Inferior parietal cortex (tissue), 1 donor: ENCODE results near the gene C2orf69.

Experiments
- DNase-seq: peaks from one replicate; pipeline ENCODE4 v3.0.0-alpha.2; 2016; ENCODE audit errors: extremely low spot score

Gene C2orf69

GRCh38 chr2:199914372-199914958 is 3.4 kb downstream of the C2orf69 start:
- no peak for DNase-seq

DNA sequence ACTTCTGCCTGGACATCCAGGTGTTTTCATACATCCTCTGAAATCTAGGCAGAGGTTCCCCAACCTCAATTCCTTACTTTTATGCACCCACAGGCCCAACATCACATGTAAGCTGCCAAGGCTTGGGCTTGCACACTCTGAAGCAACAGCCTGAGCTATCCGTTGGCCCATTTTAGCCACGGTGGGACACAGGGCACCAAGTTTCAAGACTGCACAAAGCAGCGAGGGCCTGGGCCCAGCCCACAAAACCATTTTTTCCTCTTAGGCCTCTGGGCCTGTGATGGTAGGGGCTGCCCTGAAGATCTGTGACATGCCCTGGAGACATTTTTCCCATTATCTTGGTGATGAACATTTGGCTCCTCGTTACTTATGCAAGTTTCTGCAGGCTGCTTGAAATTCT is 5.9 kb downstream of the C2orf69 start:
- DNase-seq, result no peak

DNA sequence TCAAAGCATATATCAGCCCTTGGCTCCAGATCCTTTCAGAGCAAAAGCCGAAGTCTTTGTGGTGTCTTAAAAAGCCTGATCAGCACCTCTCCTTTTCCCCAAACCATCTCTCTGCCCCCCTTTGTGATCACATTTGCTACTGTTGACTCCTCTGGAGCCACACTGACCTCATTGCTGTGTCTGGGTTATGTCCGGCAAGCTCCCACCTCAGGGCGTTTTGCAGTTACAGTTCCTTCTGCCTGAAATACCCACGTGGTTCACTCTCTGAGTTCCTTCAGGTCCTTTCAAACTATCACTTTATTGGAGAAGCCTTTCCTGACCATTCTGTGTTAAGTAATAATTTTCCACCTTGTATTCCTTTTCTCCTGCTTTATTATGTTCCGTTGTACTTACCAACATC is 11.8 kb downstream of the C2orf69 start:
- no peak for DNase-seq

DNA sequence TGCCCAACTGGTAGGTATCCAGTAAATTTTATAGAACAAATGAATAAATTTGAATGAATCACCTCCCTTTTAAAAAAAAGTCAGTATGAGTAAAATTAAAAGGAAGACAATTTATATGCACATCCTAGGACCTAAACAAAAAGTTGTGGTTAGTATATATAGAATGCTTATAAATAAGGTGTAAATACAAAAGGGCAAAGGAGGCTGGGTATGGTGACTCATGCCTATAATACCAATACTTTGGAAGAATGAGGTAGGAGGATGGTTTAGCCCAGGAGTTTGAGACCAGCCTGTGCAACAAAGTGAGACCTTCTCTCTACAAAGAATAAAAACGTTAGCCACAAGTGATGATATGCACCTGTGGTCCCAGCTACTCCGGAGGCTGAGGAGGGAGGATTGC is 12.8 kb downstream of the C2orf69 start:
- DNase-seq, result no peak

DNA sequence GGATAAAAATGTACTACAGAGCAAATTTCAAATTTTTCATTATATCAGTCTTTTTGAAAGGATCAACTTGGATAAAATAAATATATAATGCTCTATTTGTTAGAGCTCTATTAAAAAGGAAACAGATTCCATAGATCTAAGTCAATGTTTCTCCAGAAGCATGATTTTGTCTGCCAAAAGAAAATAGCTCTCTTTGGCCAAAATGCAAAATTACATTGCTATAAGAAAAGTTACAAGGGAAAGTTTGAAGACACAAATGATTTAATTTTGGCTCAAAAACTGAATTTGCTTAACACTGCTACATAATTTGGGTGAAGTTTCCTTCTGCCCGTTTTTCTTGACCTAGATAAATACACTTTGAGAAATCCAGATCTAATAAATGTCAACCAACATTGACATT is 15.7 kb downstream of the C2orf69 start:
- no peak for DNase-seq

DNA sequence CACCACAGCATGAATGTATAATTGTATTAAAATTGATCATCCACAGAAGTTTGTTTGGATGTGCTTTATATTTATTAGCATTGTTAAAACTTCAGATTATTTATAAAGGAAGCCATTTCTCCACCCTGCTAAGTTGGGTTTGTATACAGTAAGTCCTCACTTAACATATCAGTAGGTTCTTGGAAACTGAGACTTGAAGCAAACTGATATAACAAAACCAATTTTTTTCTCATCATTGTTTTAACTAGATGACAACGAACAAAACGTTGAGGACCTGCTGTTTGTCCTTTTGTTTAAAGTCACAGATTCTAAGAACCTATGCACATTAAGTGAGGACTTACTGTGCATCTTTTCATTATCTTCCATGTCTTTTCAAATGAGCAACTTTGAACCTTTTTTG is 17.1 kb downstream of the C2orf69 start:
- DNase-seq, result no peak

DNA sequence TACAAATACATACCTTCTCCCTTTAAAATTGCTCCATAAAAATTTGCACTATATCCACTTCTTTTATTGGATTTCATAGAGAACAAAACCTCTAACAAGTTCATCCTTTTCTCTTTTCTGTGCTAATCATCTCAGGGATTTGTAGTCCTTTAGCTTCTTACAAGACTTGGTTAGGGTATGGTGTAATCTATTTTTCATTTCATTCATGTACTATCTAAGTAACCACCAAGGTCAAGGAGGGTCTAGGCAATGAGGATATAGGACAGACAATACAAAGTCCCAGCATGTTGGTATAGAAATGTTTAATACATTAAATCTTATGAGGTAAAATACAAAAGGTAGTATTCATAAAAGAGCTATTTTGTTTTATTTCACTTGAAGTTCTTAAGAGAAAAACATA is 17.5 kb downstream of the C2orf69 start:
- no peak for DNase-seq

- no peak for DNase-seq
Observed at GRCh38 chr2:199929262-199929661, 18.2 kb downstream of the C2orf69 start.

GRCh38 chr2:199932312-199932855 is 21.3 kb downstream of the C2orf69 start:
- peak; percentile 82 for DNase-seq

GRCh38 chr2:199933466-199933865 is 22.4 kb downstream of the C2orf69 start:
- DNase-seq, result no peak

DNA sequence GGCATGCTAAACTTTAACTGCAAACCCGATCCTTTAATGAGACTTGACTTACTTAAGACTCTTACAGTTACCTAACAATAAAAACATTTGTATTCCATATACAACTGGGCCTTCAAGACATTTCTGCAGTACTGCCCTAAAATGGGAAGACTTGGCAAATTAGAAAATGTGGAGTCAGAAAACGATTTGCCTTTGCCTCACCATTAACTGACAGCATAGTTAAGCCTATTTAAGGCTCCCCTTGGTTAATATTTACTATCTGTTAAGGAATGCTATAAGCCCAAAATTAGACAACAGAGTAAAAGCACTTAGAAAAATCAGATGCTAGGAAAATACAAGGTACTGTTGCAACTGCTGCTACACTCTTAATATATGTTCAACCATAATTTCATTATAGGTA is 25.5 kb downstream of the C2orf69 start:
- DNase-seq, result no peak

- no peak for DNase-seq
Observed at GRCh38 chr2:199940373-199940772, 29.3 kb downstream of the C2orf69 start.

DNA sequence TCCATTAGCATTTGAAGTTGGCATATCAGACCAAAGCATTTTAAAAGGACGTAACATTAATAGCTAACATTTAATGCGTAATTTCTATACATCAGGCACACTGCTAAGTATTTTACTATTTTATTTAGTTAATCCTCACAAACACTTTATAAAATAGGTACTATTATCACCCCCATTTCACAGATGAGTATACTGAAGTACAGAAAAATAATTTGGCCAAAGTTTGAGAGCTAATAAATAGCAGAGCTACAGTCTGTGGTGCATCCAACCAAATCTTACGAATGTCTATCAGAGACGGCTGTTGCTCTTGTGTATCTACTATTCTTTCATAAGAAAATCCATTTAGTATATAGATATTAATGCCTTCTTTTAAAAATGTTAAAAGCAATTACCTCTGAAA is 32.3 kb downstream of the C2orf69 start:
- no peak for DNase-seq

GRCh38 chr2:199946196-199946595 is 35.1 kb downstream of the C2orf69 start:
- no peak for DNase-seq

- DNase-seq, result no peak
Observed at GRCh38 chr2:199946836-199947235, 35.7 kb downstream of the C2orf69 start.

- no peak for DNase-seq
Observed at GRCh38 chr2:199950396-199950795, 39.3 kb downstream of the C2orf69 start.

- DNase-seq, result no peak
Observed at GRCh38 chr2:199951023-199951422, 39.9 kb downstream of the C2orf69 start.

DNA sequence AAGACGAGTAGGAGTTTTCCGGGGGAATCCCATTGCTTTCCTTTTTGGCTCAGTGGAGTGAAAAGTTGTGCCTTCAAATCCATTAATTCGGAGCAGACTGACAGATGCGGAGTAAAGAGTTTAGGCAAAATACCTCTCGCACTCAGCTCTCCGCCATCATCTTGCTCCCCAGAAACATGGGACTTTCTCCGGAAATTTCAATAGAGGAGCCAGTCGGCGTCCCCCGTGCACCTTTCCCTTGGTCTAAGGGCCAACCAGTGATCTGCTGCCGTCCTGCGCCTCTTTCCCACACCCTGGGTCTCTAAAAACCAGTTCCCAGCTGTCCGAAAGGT is 43.9 kb downstream of the C2orf69 start:
- DNase-seq, result no peak

- peak; percentile 87 for DNase-seq
Observed at GRCh38 chr2:199955339-199956061, 44.4 kb downstream of the C2orf69 start, which contains the start of the genes MAIP1 and TYW5. Gene MAIP1 (plus strand): TSS chr2:199955582. CDS start chr2:199955799, 217 bp downstream. Gene TYW5 (minus strand): TSS chr2:199955491. CDS start chr2:199955470, 21 bp downstream.

DNA sequence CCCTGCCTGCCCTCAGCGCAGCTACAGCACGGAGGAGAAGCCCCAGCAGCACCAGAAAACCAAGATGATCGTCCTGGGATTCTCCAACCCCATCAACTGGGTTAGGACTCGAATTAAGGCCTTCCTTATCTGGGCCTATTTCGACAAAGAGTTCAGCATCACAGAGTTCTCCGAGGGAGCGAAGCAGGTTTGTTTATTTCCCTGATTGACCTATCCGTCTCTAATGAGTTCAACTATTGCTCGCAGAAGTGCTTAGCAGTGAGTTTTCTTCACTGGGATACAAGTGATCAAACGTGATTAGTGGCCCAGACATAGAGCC is 44.9 kb downstream of the C2orf69 start:
- DNase-seq, result peak; percentile 26

GRCh38 chr2:199958014-199958413 is 46.9 kb downstream of the C2orf69 start:
- no peak for DNase-seq

DNA sequence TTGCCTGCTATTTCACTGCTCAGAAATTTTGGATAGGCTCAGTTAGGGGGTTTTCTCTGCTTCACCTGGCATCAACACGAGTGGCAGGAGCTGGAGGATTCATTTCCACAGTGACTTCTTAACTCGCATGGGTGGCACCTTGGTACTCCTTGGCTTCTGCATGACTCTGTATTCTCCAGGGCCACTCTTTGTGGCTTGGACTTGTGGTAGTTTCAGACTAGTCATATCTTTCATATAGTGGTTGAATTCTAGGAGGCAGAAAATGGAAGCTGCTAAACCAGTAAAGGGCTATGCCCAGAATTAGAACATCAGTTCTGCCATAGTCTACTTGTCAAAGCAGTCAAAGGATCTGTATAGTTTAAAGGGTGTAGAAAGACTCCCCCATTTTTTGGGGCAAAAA is 51.1 kb downstream of the C2orf69 start:
- DNase-seq, result no peak

- no peak for DNase-seq
Observed at GRCh38 chr2:199966405-199966804, 55.3 kb downstream of the C2orf69 start.

DNA sequence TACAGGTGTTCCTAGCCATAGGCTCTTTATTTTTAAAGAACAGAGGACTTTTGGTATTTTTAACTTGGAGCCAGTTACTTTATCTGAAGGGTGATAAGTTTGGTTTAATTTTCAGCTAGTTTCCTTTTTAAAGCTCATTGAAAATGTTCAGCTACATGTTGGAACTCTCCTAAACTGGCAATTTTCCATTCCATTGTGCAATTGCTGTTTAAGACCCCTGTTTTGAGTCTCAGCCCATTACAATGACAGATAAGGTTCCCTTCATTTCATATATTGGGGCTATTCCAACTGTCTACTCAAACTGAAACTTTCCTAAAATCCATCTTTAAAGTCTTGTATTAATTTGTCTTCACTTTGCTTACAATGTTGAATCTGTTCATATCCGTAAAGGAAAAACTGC is 55.9 kb downstream of the C2orf69 start:
- DNase-seq, result no peak
